ENCODE data around the gene C16orf92.
"Not testable (repeated sequence)": the region's sequence is repeated elsewhere in the genome, so short reads cannot be mapped to it uniquely, and the experiment has no call there.

Gene C16orf92

DNA sequence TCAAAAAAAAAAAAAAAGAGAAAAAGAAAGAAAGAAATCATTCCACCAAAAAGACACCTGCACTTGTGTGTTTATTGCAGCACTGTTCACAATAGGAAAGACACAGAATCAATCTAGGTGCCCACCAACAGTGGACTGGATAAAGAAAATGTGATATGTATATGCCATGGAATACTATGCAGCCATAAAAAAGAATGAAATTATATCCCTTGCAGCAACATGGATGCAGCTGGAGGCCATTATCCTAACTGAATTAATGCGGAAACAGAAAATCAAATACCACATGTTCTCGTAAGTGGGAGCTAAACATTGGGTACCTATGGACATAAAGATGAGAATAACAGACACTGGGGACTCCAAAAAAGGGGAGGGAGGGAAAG is 5.7 kb upstream of the C16orf92 start:
- Histone ChIP-seq H3K36me3 (ENCODE audit: insufficient read depth, low read length) (no peaks in the 10 kb centered on the region), H3K9ac (ENCODE audit: low read depth, low read length) (no peak overlapping the region), H3K4me1 (ENCODE audit: insufficient read depth, low read length) (no peaks in the 10 kb centered on the region), H3K9me3 (ENCODE audit: control insufficient read depth, insufficient read depth, low read length) (no peaks in the 10 kb centered on the region)

DNA sequence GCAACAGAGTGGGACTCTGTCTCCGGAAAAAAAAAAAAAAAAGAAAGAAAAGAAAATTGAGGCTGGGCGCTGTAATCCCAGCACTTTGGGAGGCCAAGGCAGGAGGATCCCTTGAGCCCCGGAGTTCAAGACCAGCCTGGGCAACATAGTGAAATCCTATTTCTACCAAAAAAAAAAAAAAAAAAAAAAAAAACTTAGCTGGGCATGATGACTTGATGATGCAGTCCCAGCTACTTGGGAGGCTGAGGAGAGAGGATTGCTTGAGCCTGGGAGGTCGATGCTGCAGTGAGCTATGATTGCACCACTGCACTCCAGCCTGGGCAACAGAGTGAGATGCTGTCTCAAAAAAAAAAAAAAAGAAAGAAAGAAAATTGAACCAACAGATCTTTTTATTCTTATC is 5.1 kb upstream of the C16orf92 start:
- H3K36me3 ChIP-seq (ENCODE audit: insufficient read depth, low read length); H3K9ac ChIP-seq (ENCODE audit: low read depth, low read length); H3K9me3 ChIP-seq (ENCODE audit: control insufficient read depth, insufficient read depth, low read length); H3K4me1 ChIP-seq (ENCODE audit: insufficient read depth, low read length): not testable (repeated sequence)

DNA sequence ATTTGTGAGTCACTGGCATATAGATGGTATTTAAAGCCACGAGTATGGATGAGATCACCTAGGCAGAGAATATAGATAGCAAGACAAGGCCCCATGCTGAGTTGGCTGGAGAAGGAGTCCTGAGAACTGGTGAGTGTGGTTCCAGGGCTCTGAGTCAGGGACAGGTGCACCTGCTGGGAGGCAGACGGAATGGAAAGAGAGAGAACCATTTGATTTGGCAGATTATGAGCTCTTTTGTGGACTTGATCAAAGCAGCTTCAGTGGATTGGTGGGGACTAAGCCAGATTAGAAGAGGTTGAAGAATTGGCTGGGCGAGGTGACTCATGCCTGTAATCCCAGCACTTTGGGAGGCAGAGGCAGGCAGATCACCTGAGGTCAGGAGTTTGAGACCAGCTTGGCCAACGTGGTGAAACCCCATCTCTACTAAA is 4.3 kb upstream of the C16orf92 start:
- Histone ChIP-seq H3K4me1 (ENCODE audit: insufficient read depth, low read length) (no peaks in the 10 kb centered on the region), H3K36me3 (ENCODE audit: insufficient read depth, low read length) (no peaks in the 10 kb centered on the region), H3K9ac (ENCODE audit: low read depth, low read length) (no peak overlapping the region), H3K9me3 (ENCODE audit: control insufficient read depth, insufficient read depth, low read length) (no peaks in the 10 kb centered on the region)

DNA sequence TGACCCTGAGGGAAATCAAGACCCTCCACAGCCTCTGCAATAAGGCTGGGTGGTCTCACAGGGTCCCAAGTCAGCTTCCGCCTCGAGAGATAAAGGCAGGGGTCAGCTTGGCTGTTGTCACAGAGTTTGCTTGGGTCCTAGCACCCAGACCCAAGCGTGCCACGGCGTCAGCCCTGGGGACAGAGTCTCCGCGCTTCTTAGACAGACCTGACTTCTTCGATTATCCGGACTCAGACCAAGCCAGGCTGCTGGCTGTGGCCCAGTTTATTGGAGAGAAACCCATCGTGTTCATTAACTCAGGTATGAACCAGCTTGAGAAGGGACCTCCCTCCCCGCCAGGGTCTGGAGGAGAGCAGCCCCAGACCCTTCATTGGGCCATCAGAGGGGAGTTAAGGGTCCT is 588 bp downstream of the C16orf92 start:
- Histone ChIP-seq H3K36me3 (ENCODE audit: insufficient read depth, low read length) (no peaks in the 10 kb centered on the region), H3K9ac (ENCODE audit: low read depth, low read length) (no peak overlapping the region), H3K9me3 (ENCODE audit: control insufficient read depth, insufficient read depth, low read length) (no peaks in the 10 kb centered on the region), H3K4me1 (ENCODE audit: insufficient read depth, low read length) (no peaks in the 10 kb centered on the region)

GRCh38 chr16:30024451-30024850 is 1.5 kb downstream of the C16orf92 start:
- H3K9me3 ChIP-seq (ENCODE audit: control insufficient read depth, insufficient read depth, low read length) = no peaks in the 10 kb centered on the region
- no peak overlapping the region for H3K9ac ChIP-seq (ENCODE audit: low read depth, low read length)
- no peaks in the 10 kb centered on the region for H3K4me1 ChIP-seq (ENCODE audit: insufficient read depth, low read length)
- no peaks in the 10 kb centered on the region for H3K36me3 ChIP-seq (ENCODE audit: insufficient read depth, low read length)

DNA sequence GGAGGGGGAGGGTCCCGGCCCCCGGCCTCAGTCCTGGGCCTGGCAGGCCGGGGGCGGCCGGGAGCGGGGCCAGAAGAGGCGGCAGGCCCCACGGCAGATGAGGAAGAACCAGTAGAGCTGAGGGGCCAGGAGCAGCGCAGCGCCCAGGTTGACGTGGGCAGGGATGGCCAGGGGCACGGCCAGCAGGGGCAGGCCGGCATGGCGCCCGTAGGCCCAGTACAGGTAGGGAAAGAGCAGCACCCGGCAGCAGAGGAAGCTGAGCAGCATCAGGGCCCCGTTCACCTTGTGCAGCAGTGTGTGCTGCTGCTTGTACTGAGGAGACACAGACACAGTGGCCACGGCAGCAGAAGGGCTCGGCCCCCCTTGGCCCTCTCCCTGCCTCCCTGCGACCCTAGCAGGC is 2.2 kb downstream of the C16orf92 start:
- Histone ChIP-seq H3K9ac (ENCODE audit: low read depth, low read length) (no peak overlapping the region), H3K4me1 (ENCODE audit: insufficient read depth, low read length) (no peaks in the 10 kb centered on the region), H3K9me3 (ENCODE audit: control insufficient read depth, insufficient read depth, low read length) (no peaks in the 10 kb centered on the region), H3K36me3 (ENCODE audit: insufficient read depth, low read length) (no peaks in the 10 kb centered on the region)

GRCh38 chr16:30025574-30025973 is 2.6 kb downstream of the C16orf92 start:
- no peaks in the 10 kb centered on the region for H3K36me3 ChIP-seq (ENCODE audit: insufficient read depth, low read length)
- H3K9ac ChIP-seq (ENCODE audit: low read depth, low read length) = no peak overlapping the region
- H3K9me3 ChIP-seq (ENCODE audit: control insufficient read depth, insufficient read depth, low read length) = no peaks in the 10 kb centered on the region
- H3K4me1 ChIP-seq (ENCODE audit: insufficient read depth, low read length) = no peaks in the 10 kb centered on the region

DNA sequence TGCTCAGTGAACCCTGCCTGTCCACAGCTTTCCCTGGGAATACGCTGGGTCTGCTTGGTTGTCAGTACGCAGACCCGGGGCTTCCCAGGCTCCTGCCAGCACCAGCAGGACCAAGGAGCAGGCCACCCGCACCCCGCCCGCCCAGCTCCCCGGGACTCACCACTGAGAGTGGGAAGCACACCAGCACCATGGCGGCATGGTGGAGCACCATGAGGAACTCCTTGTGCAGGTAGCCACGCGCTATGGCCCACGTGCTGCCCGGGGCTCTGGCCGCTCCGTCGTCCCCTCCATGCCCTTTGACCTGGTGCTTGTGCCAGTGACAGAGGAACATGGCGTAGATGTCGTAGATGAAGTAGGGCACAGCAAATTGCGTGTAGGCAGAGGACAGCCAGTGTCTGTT is 3.5 kb downstream of the C16orf92 start:
- H3K36me3 ChIP-seq (ENCODE audit: insufficient read depth, low read length) = no peaks in the 10 kb centered on the region
- H3K4me1 ChIP-seq (ENCODE audit: insufficient read depth, low read length) = no peaks in the 10 kb centered on the region; the same call in 1 of the 2 replicates
- no peaks in the 10 kb centered on the region for H3K9me3 ChIP-seq (ENCODE audit: control insufficient read depth, insufficient read depth, low read length)
- no peak overlapping the region for H3K9ac ChIP-seq (ENCODE audit: low read depth, low read length)

DNA sequence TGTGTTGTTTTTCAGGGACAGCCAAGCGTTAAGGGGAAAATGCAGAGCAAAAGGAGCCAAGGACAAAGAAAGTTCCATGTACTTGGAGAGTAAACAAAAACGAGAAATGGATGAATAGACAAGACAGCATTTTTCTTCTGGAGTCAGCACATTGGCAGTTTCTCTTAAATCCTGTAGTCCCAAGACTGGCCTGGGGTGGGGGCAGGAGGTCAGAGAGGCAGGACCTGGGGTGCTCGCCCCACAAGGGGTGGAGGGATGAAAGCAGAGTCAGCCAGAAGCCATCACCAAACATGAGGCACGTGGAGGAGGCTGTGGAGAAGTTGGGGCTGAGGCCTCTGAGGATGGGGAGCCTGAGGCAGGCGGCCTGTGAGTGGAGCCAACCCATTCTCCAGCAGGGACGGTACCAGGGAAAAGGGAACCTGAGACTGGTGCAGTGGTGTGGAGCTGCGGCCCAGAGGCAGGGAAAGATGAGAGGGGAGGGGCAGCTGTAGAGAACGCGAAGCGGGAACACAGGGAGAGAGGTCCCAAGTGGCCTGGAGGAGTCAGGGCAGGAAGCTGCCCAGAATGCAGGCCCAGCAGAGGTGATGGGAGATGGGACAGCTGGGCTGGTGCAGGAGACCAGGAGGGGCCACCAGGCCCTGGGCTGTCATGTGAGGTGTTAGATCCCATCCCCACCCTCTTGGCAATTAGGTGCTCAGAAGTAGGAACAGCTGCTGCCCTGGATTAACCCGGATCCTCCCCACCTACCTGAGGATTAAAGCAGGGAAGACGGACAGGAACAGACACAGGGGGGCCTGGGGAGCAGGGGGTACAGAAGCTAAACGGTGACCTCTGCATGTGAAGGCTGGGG is 4.8 kb downstream of the C16orf92 start:
- no peak overlapping the region for H3K9ac ChIP-seq (ENCODE audit: low read depth, low read length)
- H3K9me3 ChIP-seq (ENCODE audit: control insufficient read depth, insufficient read depth, low read length) = no peaks in the 10 kb centered on the region
- H3K4me1 ChIP-seq (ENCODE audit: insufficient read depth, low read length) = peaks cover 4% of the 10 kb centered on the region; the same call in 1 of the 2 replicates
- no peaks in the 10 kb centered on the region for H3K36me3 ChIP-seq (ENCODE audit: insufficient read depth, low read length)

DNA sequence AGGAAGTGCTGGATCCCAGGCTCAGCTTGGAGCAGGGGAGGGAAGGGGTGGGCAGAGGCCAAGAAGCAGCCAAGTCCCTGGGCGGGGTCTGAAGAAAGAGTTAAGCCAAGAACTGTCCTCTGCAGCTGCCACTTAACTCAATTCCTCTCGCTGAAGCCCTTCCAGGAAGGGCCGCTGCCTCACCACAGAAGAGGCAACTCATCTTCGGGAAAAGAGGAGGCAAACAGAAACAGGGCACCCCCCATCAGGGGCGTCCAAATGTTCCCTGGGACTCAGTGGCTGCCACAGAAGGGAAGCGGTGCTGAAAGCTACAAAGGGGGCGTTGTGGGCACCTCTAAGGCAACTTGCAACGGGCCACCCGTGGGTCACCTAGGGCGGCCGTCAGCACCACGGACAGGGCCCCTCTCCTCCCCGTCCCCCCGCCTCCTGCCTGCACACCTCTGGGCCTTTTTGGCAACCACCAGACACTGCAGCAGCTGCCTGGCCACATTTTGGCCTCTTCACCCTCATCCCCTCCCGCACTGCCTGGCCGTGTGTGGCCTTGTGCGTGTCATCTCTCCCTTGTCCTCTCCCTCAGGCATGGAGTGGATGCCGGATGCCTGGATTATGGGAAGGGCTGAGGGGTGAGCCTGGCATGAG is 5.6 kb downstream of the C16orf92 start:
- Histone ChIP-seq H3K4me1 (ENCODE audit: insufficient read depth, low read length) (peaks cover 4% of the 10 kb centered on the region; the same call in 1 of the 2 replicates), H3K9ac (ENCODE audit: low read depth, low read length) (no peak overlapping the region), H3K9me3 (ENCODE audit: control insufficient read depth, insufficient read depth, low read length) (no peaks in the 10 kb centered on the region), H3K36me3 (ENCODE audit: insufficient read depth, low read length) (no peaks in the 10 kb centered on the region)

DNA sequence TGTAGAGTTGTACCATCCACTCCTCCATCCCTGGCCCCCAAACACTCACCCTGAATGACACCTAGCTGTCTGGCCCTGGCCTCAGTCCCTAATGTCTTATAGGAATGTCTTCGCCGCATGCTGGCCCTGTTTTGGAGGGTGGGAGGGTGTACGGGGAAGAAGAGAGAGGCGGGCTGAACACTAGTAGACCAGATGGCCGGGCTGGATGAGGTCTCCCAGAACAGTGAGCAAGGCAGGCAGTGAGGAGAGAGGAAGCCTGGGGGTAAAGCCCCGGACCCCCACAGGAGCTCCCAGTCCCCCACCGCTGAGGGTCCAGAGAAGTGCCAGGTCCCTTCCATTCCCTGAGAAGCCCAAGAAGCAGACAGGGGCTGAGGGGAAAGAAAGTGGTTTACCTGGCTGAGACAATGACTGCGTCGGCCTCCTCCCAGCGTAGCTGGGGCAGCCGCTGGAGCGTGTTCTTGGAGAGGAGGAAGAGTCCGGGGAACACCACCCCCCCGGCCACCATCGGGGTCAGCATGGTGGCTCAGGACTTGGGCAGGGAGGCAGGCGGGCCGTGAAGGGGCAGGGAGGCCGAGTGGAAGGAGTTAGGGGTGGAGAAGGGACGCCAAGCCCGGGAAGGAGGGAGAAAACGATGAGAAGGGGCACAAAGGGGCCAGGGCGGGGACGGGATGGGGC is 7.2 kb downstream of the C16orf92 start:
- H3K9me3 ChIP-seq (ENCODE audit: control insufficient read depth, insufficient read depth, low read length) = no peaks in the 10 kb centered on the region
- no peaks in the 10 kb centered on the region for H3K36me3 ChIP-seq (ENCODE audit: insufficient read depth, low read length)
- peak overlapping the region; percentile 34; the same call in 1 of the 2 replicates for H3K9ac ChIP-seq (ENCODE audit: low read depth, low read length)
- H3K4me1 ChIP-seq (ENCODE audit: insufficient read depth, low read length) = peaks cover 4% of the 10 kb centered on the region; the same call in 1 of the 2 replicates

DNA sequence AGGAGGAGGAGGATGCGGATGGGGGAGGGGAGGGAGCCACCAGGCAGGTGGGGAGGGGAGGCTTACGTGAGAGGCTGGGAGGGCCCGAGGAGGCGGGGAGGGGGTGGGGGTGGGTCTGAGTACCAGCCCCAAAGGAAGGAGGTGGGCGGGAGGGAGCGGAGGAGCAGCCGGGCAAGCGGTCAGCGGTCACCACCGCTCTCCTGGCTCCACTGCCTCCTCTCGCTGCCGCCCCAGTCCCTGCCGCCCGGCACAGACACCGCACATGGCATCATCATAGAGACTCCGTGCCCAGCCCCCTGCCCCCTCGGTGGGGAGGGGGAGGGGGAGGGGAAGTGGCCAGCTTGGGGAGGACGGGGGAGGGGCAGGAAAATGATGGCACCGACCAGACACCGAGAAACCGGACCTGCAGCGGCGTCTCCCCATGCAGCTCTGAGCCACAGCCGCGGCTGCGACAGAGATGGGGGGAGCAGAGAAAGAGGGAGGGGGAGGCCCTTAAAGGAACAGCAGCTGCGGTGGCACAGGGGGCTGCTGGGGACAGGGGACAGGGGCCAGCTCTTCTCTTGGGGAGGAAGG is 7.9 kb downstream of the C16orf92 start, which contains the start of gene TLCD3B:
Gene TLCD3B (minus strand): TSS at position 431 of the 573 bp plus-strand sequence. CDS start 744 bp downstream, outside the sequence.
- Histone ChIP-seq H3K9me3 (ENCODE audit: control insufficient read depth, insufficient read depth, low read length) (no peaks in the 10 kb centered on the region), H3K4me1 (ENCODE audit: insufficient read depth, low read length) (peaks cover 4% of the 10 kb centered on the region; the same call in 1 of the 2 replicates), H3K36me3 (ENCODE audit: insufficient read depth, low read length) (no peaks in the 10 kb centered on the region), H3K9ac (ENCODE audit: low read depth, low read length) (peak within 1 kb of the TSS; percentile 43; the same call in 1 of the 2 replicates)

DNA sequence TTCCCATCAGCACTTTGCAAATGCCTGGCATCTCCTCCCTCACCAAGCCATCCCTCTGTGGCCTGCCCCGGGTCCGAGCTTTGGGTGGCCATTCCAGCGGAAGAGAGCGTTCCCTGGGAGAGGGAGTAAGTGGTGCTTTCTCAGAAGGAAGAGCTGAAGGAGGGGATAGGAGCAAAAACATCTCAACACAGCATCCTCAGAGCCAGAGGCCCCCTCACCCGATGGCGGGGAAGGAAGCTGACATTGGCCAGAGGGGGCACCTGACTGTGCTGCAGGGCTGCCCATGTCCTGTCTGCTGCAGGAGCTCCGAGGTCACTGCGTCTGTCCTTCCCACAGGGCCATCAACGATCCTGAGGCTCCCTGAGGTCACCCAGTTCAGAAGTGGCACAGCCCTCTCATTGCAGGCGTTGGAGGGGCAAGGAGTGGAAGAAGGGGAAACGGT is 8.5 kb downstream of the C16orf92 start:
- Histone ChIP-seq H3K4me1 (ENCODE audit: insufficient read depth, low read length) (peaks cover 4% of the 10 kb centered on the region; the same call in 1 of the 2 replicates), H3K9me3 (ENCODE audit: control insufficient read depth, insufficient read depth, low read length) (no peaks in the 10 kb centered on the region), H3K36me3 (ENCODE audit: insufficient read depth, low read length) (no peaks in the 10 kb centered on the region), H3K9ac (ENCODE audit: low read depth, low read length) (peak overlapping the region; percentile 43; the same call in 1 of the 2 replicates)
